GM12801 (cell line): Measurements from ENCODE around the gene WDR33.

Source experiments
- TF ChIP-seq, protein P1 (sequence below): IDR thresholded peaks from one replicate; pipeline ENCODE4 v1.5.1; 2011; ENCODE audit warnings: control low read depth; ENCODE audit not compliant: insufficient read length; ENCODE audit errors: extremely low read depth

Gene WDR33

DNA sequence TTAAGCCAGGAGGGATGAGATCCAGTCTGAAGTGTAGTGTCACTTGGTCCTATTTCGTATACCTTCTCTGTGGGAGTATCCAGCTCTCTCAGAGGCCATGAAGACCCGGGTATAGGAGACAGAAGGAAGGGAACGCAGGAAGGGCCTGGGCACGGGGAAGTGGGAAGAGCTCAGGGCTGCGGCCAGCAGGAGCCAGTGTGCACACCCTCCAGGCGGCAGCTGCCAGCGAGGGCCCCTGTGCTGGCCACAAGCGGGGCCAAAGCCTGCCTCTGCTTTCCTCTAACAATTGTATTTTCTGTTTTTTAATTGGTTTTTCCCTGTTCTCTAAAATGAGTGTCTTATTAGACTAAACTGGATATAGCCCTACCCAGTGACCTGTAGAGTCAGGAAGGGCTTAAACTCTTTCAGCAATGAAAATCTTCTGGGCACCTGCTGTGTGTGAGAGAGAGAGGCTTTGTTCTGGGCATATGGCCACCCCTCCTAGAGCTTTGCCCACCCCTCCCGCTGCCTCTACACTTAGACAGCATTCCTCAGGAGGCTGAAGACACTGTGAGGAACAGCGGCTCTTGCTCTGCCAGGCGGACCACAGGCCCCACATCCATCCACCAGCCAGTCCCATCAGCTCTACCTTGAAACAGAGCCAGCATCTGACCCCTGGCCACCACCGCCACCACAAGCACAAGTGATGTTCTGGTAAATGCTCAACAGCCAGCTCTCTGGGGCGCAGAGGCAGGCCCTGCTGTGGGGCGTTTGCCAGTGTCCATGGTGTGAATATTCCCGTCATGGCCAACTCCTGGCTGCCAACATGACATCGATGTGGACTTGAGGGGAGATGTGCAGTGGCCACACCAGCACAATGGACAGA lies 155.5 kb downstream of the WDR33 start:
- TF ChIP-seq, protein P1, sequence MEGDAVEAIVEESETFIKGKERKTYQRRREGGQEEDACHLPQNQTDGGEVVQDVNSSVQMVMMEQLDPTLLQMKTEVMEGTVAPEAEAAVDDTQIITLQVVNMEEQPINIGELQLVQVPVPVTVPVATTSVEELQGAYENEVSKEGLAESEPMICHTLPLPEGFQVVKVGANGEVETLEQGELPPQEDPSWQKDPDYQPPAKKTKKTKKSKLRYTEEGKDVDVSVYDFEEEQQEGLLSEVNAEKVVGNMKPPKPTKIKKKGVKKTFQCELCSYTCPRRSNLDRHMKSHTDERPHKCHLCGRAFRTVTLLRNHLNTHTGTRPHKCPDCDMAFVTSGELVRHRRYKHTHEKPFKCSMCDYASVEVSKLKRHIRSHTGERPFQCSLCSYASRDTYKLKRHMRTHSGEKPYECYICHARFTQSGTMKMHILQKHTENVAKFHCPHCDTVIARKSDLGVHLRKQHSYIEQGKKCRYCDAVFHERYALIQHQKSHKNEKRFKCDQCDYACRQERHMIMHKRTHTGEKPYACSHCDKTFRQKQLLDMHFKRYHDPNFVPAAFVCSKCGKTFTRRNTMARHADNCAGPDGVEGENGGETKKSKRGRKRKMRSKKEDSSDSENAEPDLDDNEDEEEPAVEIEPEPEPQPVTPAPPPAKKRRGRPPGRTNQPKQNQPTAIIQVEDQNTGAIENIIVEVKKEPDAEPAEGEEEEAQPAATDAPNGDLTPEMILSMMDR: no peak

DNA sequence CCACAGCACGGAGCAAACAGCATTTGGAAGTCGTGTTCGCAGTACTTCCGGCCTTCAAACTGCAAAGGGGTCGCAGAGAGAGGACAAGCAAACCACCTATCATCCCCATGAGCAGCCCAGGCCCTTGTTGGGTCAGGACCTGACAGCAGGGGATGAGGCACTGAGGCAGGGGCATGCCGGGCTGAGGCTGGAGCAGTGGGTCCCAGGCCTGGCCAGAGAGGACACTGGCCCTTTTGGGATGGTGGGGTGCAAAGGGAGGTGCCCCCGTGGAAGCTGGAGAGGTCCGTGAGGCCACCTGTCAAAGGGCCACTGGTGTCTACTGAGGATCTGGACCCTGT lies 156.2 kb downstream of the WDR33 start:
- TF ChIP-seq, protein P1: no peak

DNA sequence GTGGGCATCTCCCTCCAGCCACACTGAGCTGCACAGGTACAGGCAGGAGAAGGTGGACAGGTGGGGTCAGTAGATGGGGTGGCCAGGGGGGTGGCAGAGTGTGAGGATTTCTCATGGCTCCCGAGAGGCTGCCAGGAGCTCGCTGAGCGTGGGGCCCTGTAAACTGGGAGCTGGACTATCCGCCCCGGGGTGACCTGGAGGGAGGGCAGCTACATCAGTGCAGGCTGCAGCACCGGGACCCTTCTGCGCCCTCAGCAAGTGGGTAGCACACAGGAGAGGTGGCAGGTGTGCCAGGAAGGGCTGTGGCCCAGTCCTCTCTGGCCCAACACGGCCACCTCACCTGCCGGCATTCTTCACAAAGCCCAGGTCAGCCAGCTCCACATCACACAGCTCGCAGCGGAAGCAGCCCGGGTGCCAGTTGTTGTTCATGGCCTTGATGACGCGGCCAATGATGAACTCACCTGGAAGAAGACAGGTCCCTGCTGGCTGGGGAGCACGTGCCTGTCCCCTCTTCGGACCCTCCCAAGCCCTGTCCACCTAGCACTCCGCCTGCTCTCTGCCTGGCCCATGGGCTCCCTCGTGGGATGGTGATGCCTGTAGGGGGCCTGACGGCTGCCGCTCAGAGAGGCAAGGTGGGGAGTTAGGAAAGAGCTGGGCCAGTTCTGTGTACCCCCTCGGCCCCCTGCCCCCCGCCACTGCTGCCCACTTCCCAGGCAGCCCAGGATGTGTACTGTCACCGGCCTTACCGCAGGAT lies 156.7 kb downstream of the WDR33 start:
- TF ChIP-seq, protein P1: no peak

DNA sequence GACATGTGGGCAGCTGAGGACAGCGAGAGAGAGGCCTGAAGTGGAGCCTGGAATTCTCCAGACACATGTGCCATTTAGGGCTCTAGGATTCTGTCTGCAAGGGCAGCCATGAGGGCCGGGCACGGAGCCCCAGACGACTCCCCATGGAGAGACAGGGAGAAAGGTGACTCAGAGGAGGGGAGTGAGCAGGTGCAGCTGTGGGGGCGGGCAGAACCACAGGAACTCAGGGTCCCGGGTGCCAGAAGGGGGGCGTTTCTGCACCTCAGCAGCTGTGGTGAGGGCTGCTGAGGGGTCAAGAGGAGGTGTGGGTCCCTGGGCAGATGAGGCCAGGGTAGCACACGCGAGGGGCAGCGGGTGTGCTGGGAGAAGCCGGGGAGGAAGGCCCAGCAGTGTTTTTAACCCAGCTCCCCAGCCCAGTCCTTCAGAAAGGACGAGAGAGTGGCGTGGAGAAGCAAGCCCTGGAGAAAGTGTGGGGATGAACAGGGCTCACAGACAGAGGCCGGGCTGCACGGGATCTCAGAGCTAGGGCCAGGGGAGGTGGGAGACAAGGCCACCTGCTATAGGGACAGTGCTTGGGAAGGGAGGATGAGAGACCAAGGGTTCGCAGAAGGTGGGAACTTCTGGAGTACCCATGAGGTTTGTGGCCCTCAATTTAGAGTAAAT lies 157.4 kb downstream of the WDR33 start:
- TF ChIP-seq, protein P1: no peak

DNA sequence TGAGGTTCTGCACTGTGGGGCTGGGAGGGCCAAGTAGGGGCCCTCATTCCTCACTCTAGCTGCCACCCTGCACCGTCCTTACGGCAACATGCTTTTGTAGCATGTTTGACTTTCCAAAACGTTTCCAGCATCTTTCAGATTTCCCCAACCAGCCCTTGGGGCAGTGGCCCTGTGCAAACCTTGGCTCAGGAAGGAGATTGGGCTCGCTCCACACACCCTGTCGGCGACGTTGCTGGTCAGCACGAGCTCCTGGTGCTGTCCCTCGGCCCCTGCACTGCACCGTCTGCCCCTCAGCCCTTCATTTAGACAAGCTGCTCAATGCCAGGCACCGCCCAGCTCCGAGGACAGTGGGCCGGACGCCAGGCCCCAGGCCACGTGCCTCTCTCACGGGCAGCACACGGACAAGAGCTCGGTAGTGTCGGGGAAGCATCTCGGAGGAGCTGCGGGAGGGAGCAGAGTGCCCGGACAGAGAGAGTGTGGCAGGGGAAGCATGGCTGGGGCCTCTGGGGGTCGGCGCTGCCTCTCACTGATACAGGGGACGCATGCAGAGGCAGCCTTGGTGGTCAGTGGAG lies 158.1 kb downstream of the WDR33 start:
- TF ChIP-seq, protein P1: no peak

DNA sequence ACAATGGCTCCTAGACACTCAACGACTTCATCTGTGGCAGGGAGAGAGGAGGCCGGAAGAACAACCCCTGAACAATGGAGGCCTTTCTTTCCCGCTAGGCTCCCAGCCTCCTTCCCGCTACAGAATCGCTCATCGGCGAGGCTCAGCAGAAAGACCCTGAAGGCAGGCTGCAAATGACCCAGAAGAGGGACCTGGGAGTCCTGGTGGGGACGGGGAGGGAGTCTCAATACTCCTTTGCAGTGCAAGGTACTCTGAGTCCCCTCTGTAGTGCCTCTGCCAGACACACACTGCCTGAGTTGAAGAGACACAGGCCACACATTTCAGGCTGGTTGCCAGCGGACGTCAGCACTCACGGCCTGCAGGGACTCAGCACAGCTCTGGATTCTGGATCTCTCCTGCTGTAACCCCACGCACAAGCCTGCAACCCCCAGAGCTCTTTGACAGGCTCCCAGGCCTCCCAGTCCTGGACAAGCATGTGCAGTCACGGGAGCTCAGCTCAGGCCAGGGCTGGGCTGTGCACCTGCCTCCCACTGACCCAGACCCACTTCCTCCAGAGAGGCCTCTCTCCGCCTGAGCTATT lies 158.9 kb downstream of the WDR33 start:
- TF ChIP-seq, protein P1: no peak
